HCT116 (cell line): ENCODE results near the gene NAGLU. TPM values are rescaled to one million over a fixed set of nuclear protein-coding genes. Genes with fewer than 3 reads are reported as not detected.

ENCODE experiments used
- ATAC-seq: fragments of 200-7000 bp; cut with Tn5 transposase; 2 replicates; pipeline ENCODE4 v1.9.1; 2020; ENCODE audit warnings: mild to moderate bottlenecking, moderate library complexity
- BruUV-seq: library from RNA; stranded (reverse); fragments of 400-500 nt; replicated peaks from 2 replicates; lab custom pipeline; 2021; lab: Mats Ljungman, UMichigan
- CTCF ChIA-PET: fragments of 300-600 bp; sonication (Branson Sonifier 250); formaldehyde crosslinking; loops from one replicate; lab custom pipeline; 2021; ENCODE audit warnings: antibody characterized with exemption; lab: Charles Lee
- POLR2A ChIA-PET: fragments of 300-600, 350-600 bp; sonication (Branson Sonifier 250); formaldehyde crosslinking; loops from one replicate; lab custom pipeline; 2021; ENCODE audit warnings: antibody characterized with exemption; lab: Charles Lee
- RAD21 ChIA-PET, 2 experiments: fragments of 300-600 bp; sonication (Branson Sonifier 250); formaldehyde crosslinking; loops; one replicate each; lab custom pipeline; 2023; ENCODE audit warnings: low total read pairs in 2 of 2; ENCODE audit not compliant: uncharacterized antibody in 2 of 2, unreplicated experiment in 2 of 2, low non-redundant PET in 1 of 2; lab: Charles Lee
- DNase-seq: peaks from one replicate; pipeline ENCODE4 v3.0.0-alpha.2; 2010; ENCODE audit warnings: low read depth, low spot score
- H2AFZ ChIP-seq: fragments of 200-600 bp; shearing (Covaris generic), sonication (generic); 2 replicates; pipeline ENCODE4 v1.6.1; 2017; ENCODE audit warnings: low read depth, mixed run types, mixed read lengths, antibody characterized with exemption, low read length; ENCODE audit not compliant: poor library complexity, severe bottlenecking
- H3K27ac ChIP-seq: 2 replicates; pipeline ENCODE4 v1.5.1; 2012; ENCODE audit warnings: low read depth, low read length
- H3K27me3 ChIP-seq: fragments of 200-600 bp; sonication (generic); 2 replicates; pipeline ENCODE4 v1.6.1; 2016; ENCODE audit warnings: mixed run types, low read length, mixed read lengths; ENCODE audit not compliant: insufficient read depth
- H3K36me3 ChIP-seq, 2 experiments: fragments of 200-500 bp in 1 of 2; fragments of 200-600 bp in 1 of 2; sonication (Bioruptor generic) in 1 of 2; sonication (generic) in 1 of 2; 2 replicates each; pipeline versions ENCODE4 v1.5.1 to v1.6.1; 2014 to 2016; ENCODE audit warnings: low read length in 2 of 2, inconsistent platforms in 1 of 2, mixed read lengths in 1 of 2, mixed run types in 1 of 2; ENCODE audit not compliant: insufficient read depth in 2 of 2, control insufficient read depth in 1 of 2
- H3K4me1 ChIP-seq, 2 experiments: fragments of 200-600 bp in 1 of 2; sonication (generic) in 1 of 2; 2 replicates each; pipeline versions ENCODE4 v1.5.1 to v1.6.1; 2012 to 2017; ENCODE audit warnings: low read length in 2 of 2, inconsistent platforms in 1 of 2, mild to moderate bottlenecking in 1 of 2, mixed read lengths in 1 of 2, mixed run types in 1 of 2, moderate library complexity in 1 of 2; ENCODE audit not compliant: insufficient read depth in 2 of 2, control insufficient read depth in 1 of 2
- H3K4me2 ChIP-seq: fragments of 200-600 bp; sonication (generic); 2 replicates; pipeline ENCODE4 v1.6.1; 2017; ENCODE audit warnings: mixed run types, low read length, mixed read lengths
- H3K4me3 ChIP-seq, 2 experiments: fragments of 200-600 bp in 1 of 2; sonication (generic) in 1 of 2; replicated peaks in 1 of 2; 2 replicates each; pipeline ENCODE4 v1.5.1; 2011 to 2016; ENCODE audit warnings: low read length in 2 of 2, control low read depth in 1 of 2, low read depth in 1 of 2, mild to moderate bottlenecking in 1 of 2, mixed read lengths in 1 of 2, mixed run types in 1 of 2
- H3K79me2 ChIP-seq: fragments of 200-600 bp; sonication (generic); 2 replicates; pipeline ENCODE4 v1.6.1; 2017; ENCODE audit warnings: mild to moderate bottlenecking, mixed run types, low read length, moderate library complexity, mixed read lengths; ENCODE audit not compliant: insufficient read depth
- H3K9ac ChIP-seq: fragments of 200-600 bp; sonication (generic); 2 replicates; pipeline ENCODE4 v1.6.1; 2016; ENCODE audit warnings: low read length, mixed read lengths
- H3K9me2 ChIP-seq: fragments of 200-600 bp; sonication (generic), shearing (Covaris generic); 2 replicates; pipeline ENCODE4 v1.6.1; 2017; ENCODE audit warnings: mixed run types, mild to moderate bottlenecking, moderate library complexity; ENCODE audit not compliant: insufficient read depth
- H3K9me3 ChIP-seq, 2 experiments: fragments of 200-500 bp in 1 of 2; fragments of 200-600 bp in 1 of 2; sonication (Bioruptor generic) in 1 of 2; sonication (generic) in 1 of 2; 2 replicates each; pipeline ENCODE4 v1.6.1; 2014 to 2017; ENCODE audit warnings: low read length in 2 of 2, mixed read lengths in 2 of 2, inconsistent platforms in 1 of 2, low read depth in 1 of 2, mild to moderate bottlenecking in 1 of 2, mixed run types in 1 of 2, moderate library complexity in 1 of 2; ENCODE audit not compliant: control insufficient read depth in 1 of 2, insufficient read depth in 1 of 2
- H4K20me1 ChIP-seq: fragments of 200-600 bp; sonication (generic), shearing (Covaris generic); 2 replicates; pipeline ENCODE4 v1.6.1; 2017; ENCODE audit warnings: mixed run types, mild to moderate bottlenecking, moderate library complexity; ENCODE audit not compliant: insufficient read depth
- ELF1 ChIP-seq: IDR thresholded peaks from 2 replicates; pipeline ENCODE4 v1.6.1; 2012; ENCODE audit warnings: low read depth, borderline replicate concordance
- POLR2A ChIP-seq: IDR thresholded peaks from 2 replicates; pipeline ENCODE4 v1.7.0; 2011; ENCODE audit warnings: borderline replicate concordance; ENCODE audit not compliant: insufficient read depth, insufficient read length; ENCODE audit errors: extremely low read depth
- POLR2AphosphoS5 ChIP-seq: IDR thresholded peaks from 2 replicates; pipeline ENCODE4 v1.6.1; 2011; ENCODE audit warnings: mild to moderate bottlenecking, low read depth, low read length, moderate library complexity
- RAD21 ChIP-seq: IDR thresholded peaks from 2 replicates; pipeline ENCODE4 v1.6.1; 2012; ENCODE audit warnings: low read depth, mild to moderate bottlenecking
- SIN3A ChIP-seq: IDR thresholded peaks from 2 replicates; pipeline ENCODE4 v1.6.1; 2012; ENCODE audit warnings: low read depth
- SP1 ChIP-seq: IDR thresholded peaks from 2 replicates; pipeline ENCODE4 v1.6.1; 2012; ENCODE audit warnings: low read depth
- TCF7L2 ChIP-seq: IDR thresholded peaks from 2 replicates; pipeline ENCODE4 v1.7.0; 2011; ENCODE audit warnings: borderline replicate concordance, inconsistent platforms; ENCODE audit not compliant: insufficient read depth, insufficient read length; ENCODE audit errors: extremely low read depth
- YY1 ChIP-seq: IDR thresholded peaks from 2 replicates; pipeline ENCODE4 v1.6.1; 2011; ENCODE audit warnings: low read length, low read depth, moderate library complexity, mild to moderate bottlenecking; ENCODE audit not compliant: insufficient replicate concordance; ENCODE audit errors: extremely low read depth
- ZFX ChIP-seq: fragments of 450-650 bp; IDR thresholded peaks from 2 replicates; pipeline ENCODE4 v1.6.1; 2017
- intact Hi-C: fragments of 100-400 bp; cut with micrococcal nuclease; formaldehyde crosslinking; loops from 2 replicates; pipeline ENCODE4 v1.10.0; 2022
- total RNA-seq: library from RNA; stranded (reverse); gene quantifications from one replicate; pipeline ENCODE4 v1.2.1, GENCODE V29; 2021; ENCODE audit not compliant: unreplicated experiment
- TF ChIP-seq, protein P1 (sequence below): IDR thresholded peaks from 2 replicates; pipeline ENCODE4 v1.6.1; 2011; ENCODE audit warnings: mild to moderate bottlenecking, low read length, moderate library complexity; ENCODE audit not compliant: insufficient replicate concordance; ENCODE audit errors: extremely low read depth
- TF ChIP-seq, protein P2 (sequence below): IDR thresholded peaks from 2 replicates; pipeline ENCODE4 v1.6.1; 2012

The NAGLU gene
- total RNA-seq, 1 experiment from 2014 or later: 17.7 TPM

DNA sequence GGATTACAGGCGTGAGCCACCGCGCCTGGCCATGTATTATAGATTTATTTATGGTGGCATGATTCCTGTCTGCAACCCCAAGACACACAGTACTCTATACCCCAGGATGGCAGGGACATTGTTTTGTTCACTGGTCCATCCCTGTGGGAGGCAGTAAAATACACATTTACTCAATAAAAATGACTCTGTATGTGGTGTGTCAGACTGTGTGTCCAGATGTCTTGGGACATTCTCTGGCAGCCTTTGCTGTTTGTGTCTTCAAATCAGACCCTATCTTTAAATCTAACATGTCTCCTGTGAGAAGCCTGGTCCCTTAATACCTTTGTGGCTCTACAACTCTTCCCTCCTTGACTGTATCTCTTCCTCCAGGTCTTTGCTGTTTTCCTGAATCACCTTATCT, 24.2 kb downstream of the NAGLU start:
- no peaks in the 10 kb centered on the region for H3K9me3 ChIP-seq
- peaks cover 31 to 48% of the 10 kb centered on the region in 2 experiments for H3K4me1 ChIP-seq
- H2AFZ ChIP-seq: no peak overlapping the region
- H4K20me1 ChIP-seq: no peaks in the 10 kb centered on the region
- H3K27me3 ChIP-seq: no peaks in the 10 kb centered on the region
- H3K9me2 ChIP-seq: no peaks in the 10 kb centered on the region
- DNase-seq (no peak), ATAC-seq (no peak)
- TSS peak; percentile 31 for BruUV-seq
- H3K4me2 ChIP-seq: no peak overlapping the region
- H3K36me3 ChIP-seq: peaks cover 8 to 13% of the 10 kb centered on the region in 2 experiments; a peak in 3 of 4 replicates
- no peak overlapping the region for H3K27ac ChIP-seq
- RAD21 ChIA-PET: no interaction called here
- CTCF ChIA-PET: no interaction called here
- TF ChIP-seq ELF1: no peak; the same call in 1 of the 2 replicates
- POLR2A ChIA-PET: interaction anchor here (0.7 kb wide), 1 partner anchor 210 kb away, joined by 3 read pairs; no protein-coding TSS in a partner anchor
- no peak overlapping the region for H3K9ac ChIP-seq
- intact Hi-C loops: no loop called here
- peaks cover 29% of the 10 kb centered on the region for H3K79me2 ChIP-seq
- H3K4me3 ChIP-seq: no peak overlapping the region

DNA sequence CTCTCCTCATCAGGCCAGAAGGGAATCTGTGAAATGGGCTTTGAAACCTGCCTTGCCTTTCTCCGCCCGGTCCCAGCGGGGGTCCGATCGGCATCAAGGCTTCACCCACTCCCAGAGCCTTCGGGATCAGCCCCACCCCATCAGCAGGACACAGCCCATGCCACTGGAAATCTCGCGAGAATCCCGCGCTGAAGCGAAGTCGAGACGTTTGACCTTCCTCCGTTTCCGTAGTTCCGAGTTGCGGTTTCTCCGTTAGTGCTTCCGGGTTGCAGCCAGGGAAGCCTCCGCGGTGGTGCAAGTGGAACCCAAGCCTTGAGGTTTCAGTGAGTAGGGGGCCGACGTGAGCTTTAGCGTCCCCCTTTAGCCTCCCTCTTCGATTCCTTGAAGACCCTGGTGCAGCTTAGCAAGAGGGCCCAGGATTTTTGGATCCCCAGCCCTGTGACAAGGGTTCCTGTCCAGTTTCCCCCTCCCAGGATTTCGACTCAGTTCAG, 25.9 kb downstream of the NAGLU start, which contains the start of gene COASY:
COASY (plus strand) TSS at position 252 of the 491 bp plus-strand sequence. CDS start 475 bp downstream, outside the sequence.
- Histone ChIP-seq H3K4me1 (peaks cover 30 to 49% of the 10 kb centered on the region in 2 experiments), H3K79me2 (peaks cover 29% of the 10 kb centered on the region), H3K27ac (peak within 1 kb of the TSS; percentile 89), H3K4me3 (peak within 1 kb of the TSS; percentile 99 to 100), H3K36me3 (peaks cover 10 to 27% of the 10 kb centered on the region in 2 experiments; a peak in 3 of 4 replicates), H3K9me3 (no peaks in the 10 kb centered on the region), H3K9me2 (no peaks in the 10 kb centered on the region), H3K4me2 (peak within 1 kb of the TSS; percentile 99), H3K9ac (peak within 1 kb of the TSS; percentile 99), H2AFZ (no peak within 1 kb of the TSS), H4K20me1 (no peaks in the 10 kb centered on the region), H3K27me3 (no peaks in the 10 kb centered on the region)
- POLR2A ChIA-PET: interaction anchor here (0.6 kb wide), 1 partner anchor 210 kb away, joined by 3 read pairs; no protein-coding TSS in a partner anchor
- DNase-seq (peak; percentile 98), ATAC-seq (peak; percentile 79)
- CTCF ChIA-PET: no interaction called here
- BruUV-seq: no TSS peak
- RAD21 ChIA-PET: no interaction called here
- TF ChIP-seq RAD21: no peak
- peak; percentile 61 for TF ChIP-seq POLR2A
- TF ChIP-seq, protein P1, sequence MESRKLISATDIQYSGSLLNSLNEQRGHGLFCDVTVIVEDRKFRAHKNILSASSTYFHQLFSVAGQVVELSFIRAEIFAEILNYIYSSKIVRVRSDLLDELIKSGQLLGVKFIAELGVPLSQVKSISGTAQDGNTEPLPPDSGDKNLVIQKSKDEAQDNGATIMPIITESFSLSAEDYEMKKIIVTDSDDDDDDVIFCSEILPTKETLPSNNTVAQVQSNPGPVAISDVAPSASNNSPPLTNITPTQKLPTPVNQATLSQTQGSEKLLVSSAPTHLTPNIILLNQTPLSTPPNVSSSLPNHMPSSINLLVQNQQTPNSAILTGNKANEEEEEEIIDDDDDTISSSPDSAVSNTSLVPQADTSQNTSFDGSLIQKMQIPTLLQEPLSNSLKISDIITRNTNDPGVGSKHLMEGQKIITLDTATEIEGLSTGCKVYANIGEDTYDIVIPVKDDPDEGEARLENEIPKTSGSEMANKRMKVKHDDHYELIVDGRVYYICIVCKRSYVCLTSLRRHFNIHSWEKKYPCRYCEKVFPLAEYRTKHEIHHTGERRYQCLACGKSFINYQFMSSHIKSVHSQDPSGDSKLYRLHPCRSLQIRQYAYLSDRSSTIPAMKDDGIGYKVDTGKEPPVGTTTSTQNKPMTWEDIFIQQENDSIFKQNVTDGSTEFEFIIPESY: peak; percentile 100
- peak; percentile 81 for TF ChIP-seq POLR2AphosphoS5
- no peak for TF ChIP-seq TCF7L2
- peak; percentile 86 for TF ChIP-seq SP1
- peak; percentile 93 for TF ChIP-seq SIN3A
- TF ChIP-seq ELF1: no peak; the same call in 1 of the 2 replicates
- TF ChIP-seq, protein P2, sequence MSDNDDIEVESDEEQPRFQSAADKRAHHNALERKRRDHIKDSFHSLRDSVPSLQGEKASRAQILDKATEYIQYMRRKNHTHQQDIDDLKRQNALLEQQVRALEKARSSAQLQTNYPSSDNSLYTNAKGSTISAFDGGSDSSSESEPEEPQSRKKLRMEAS: peak; percentile 89
- TF ChIP-seq YY1: peak; percentile 83
- TF ChIP-seq ZFX: no peak
- intact Hi-C loops: no loop called here
